Neutrophil (primary cell): ENCODE results near the gene TIMM9.
A peak's percentile ranks its signal among the peaks of the same experiment; 100 is the strongest.

ENCODE experiments used
- H3K27ac ChIP-seq: fragments of 200-600 bp; sonication (generic); 2 replicates; pipeline ENCODE4 v1.5.1; 2016; ENCODE audit warnings: mild to moderate bottlenecking, moderate library complexity
- H3K27me3 ChIP-seq: fragments of 200-600 bp; sonication (generic); 2 replicates; pipeline ENCODE4 v1.6.0; 2016; ENCODE audit warnings: mild to moderate bottlenecking
- H3K36me3 ChIP-seq: fragments of 200-600 bp; sonication (generic); 2 replicates; pipeline ENCODE4 v1.5.1; 2017
- H3K4me1 ChIP-seq, 2 experiments: fragments of 200-600 bp in 1 of 2; sonication (generic) in 1 of 2; 1 replicate in 1 of 2; 2 replicates in 1 of 2; pipeline versions ENCODE4 v1.5.1 to v1.6.1; 2013 to 2016; ENCODE audit warnings: low read depth in 1 of 2, low read length in 1 of 2, mild to moderate bottlenecking in 1 of 2, moderate library complexity in 1 of 2; ENCODE audit not compliant: control insufficient read depth in 1 of 2, insufficient read depth in 1 of 2
- H3K4me3 ChIP-seq, 2 experiments: fragments of 200-600 bp in 1 of 2; sonication (generic) in 1 of 2; 1 replicate in 1 of 2; 2 replicates in 1 of 2; pipeline ENCODE4 v1.5.1; 2013 to 2016; ENCODE audit warnings: low read depth in 1 of 2, low read length in 1 of 2, mild to moderate bottlenecking in 1 of 2, moderate library complexity in 1 of 2
- H3K9me3 ChIP-seq: fragments of 200-600 bp; sonication (generic); 2 replicates; pipeline ENCODE4 v1.5.1; 2016
- CTCF ChIP-seq: fragments of 200-600 bp; sonication (generic); IDR thresholded peaks from 2 replicates; pipeline ENCODE4 v1.5.1; 2016; ENCODE audit warnings: antibody characterized with exemption

The TIMM9 gene

DNA sequence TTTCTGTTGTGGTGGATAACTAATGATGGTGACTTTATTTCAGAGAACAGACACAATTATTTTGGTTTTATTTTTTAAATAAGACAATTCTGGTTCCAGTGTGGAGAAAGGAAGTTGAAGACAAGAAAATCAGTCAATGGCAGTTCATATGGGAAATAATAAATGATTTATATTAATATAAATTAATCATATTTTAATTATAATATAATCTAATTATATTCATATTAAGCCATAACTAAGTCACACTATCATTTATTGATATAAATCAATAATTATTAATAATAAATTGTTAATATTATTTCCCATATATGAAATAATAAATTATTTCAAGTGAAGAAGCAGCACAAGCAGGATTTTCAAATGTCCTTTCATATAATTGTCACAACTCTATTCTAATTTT is 28.8 kb downstream of the TIMM9 start:
- Histone ChIP-seq H3K27ac (no peak overlapping the region), H3K4me1 (peaks cover 10 to 13% of the 10 kb centered on the region in 2 experiments), H3K9me3 (no peaks in the 10 kb centered on the region), H3K4me3 (no peak overlapping the region), H3K27me3 (peaks cover 3% of the 10 kb centered on the region), H3K36me3 (no peaks in the 10 kb centered on the region)
- no peak for TF ChIP-seq CTCF

DNA sequence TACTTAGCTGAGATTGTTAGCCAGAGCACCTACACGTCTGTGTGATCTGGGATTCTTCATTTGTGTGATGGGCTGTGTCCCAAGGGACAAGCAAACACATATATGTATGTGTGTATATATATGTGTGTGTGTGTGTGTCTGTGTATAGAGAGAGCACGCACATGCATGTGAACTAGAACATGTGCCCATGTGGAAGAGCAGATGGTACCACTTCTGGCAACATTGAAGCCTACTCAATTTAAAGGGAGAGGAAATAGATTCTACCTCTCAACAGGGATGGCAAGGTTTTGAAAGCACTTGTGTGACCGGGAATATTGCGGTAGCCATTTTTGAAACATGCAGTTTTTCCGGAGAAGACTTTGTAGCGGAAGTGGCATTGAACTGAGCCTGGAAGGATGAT is 30.2 kb downstream of the TIMM9 start:
- Histone ChIP-seq H3K9me3 (no peaks in the 10 kb centered on the region), H3K36me3 (no peaks in the 10 kb centered on the region), H3K4me1 (peaks cover 10 to 13% of the 10 kb centered on the region in 2 experiments), H3K27me3 (peaks cover 3% of the 10 kb centered on the region), H3K27ac (no peak overlapping the region), H3K4me3 (no peak overlapping the region)
- no peak for TF ChIP-seq CTCF

DNA sequence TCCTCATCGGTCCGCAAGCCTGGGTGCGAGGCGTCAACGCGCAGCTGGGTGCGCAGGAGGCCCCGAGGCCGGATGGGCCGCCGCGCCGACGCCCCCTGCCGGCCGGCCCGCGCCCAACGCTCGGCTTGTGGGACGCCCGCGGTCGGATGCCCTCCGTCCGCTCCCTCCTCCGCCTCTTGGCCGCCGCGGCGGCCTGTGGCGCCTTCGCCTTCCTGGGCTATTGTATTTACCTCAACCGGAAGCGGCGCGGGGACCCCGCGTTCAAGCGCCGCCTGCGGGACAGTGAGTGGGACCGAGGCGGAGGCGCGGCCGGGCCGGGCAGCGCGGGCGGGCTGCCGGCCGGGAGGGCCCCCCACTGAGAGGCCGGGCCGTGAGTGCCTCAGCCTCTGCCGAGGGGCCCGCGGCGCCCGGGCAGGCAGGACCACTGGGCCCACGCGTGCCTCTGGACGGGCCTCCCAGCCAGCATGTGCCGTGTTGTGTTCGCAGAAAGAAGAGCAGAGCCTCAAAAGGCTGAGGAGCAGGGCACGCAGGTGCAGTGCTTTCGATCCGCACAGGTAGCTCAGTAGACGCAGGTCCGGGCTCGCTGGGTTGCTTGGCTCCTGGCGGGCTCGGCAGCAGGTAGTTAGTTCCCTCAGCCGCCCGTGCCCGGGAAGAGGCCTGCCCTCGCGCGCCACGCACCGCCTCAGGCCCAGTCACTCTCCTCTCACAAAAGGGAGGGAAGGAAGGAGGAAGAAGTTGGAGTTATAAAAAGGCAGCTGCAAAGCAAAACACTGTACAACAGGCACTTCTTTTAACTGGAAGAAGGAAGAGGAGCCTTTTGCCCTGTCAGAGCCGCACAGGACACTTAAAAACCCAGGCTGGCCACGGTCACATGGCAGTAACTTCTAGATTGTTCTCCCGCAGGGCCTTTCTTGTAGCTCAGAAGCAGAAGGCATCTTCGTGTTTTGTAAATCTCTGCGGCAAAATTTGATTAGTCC is 31.2 kb downstream of the TIMM9 start, which contains the start of gene TOMM20L:
TOMM20L (plus strand) TSS at position 119 of the 977 bp plus-strand sequence; CDS start at position 147, 28 bp downstream.
- H3K9me3 ChIP-seq = no peaks in the 10 kb centered on the region
- peaks cover 3% of the 10 kb centered on the region for H3K27me3 ChIP-seq
- no peaks in the 10 kb centered on the region for H3K36me3 ChIP-seq
- peak within 1 kb of the TSS; percentile 56 to 57 for H3K4me3 ChIP-seq
- peak; percentile 86 for TF ChIP-seq CTCF
- H3K4me1 ChIP-seq = peaks cover 10 to 13% of the 10 kb centered on the region in 2 experiments
- peak within 1 kb of the TSS; percentile 29 for H3K27ac ChIP-seq

DNA sequence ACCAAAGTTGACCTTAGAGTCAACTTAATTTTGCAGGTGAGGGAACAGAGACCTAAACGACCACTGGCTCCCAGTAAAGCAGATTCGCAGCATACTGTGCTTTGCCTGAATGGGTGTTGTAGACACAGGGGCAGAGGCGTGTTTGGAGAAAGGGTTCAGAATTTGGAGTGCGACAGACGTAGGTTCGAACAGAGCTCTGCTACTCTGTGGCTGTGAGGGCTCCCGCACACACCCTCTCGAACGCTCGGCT is 31.8 kb downstream of the TIMM9 start:
- peak overlapping the region; percentile 29 for H3K27ac ChIP-seq

GRCh38 chr14:58390830-58391229 is 36.5 kb downstream of the TIMM9 start:
- no peaks in the 10 kb centered on the region for H3K27me3 ChIP-seq
- TF ChIP-seq CTCF = no peak
- H3K36me3 ChIP-seq = peaks cover 3% of the 10 kb centered on the region
- no peaks in the 10 kb centered on the region for H3K9me3 ChIP-seq
- no peak overlapping the region for H3K4me3 ChIP-seq
- peaks cover 4 to 7% of the 10 kb centered on the region in 2 experiments for H3K4me1 ChIP-seq
- H3K27ac ChIP-seq = no peak overlapping the region

More for the DNA sequence above, 31.8 kb downstream of the TIMM9 start:
- Histone ChIP-seq H3K9me3 (no peaks in the 10 kb centered on the region), H3K36me3 (no peaks in the 10 kb centered on the region), H3K4me3 (peak overlapping the region; percentile 56 to 57), H3K27me3 (peaks cover 3% of the 10 kb centered on the region), H3K4me1 (peaks cover 10 to 13% of the 10 kb centered on the region in 2 experiments)
- no peak for TF ChIP-seq CTCF
